ENCODE measurements around the gene NTRK3.

The NTRK3 gene

DNA sequence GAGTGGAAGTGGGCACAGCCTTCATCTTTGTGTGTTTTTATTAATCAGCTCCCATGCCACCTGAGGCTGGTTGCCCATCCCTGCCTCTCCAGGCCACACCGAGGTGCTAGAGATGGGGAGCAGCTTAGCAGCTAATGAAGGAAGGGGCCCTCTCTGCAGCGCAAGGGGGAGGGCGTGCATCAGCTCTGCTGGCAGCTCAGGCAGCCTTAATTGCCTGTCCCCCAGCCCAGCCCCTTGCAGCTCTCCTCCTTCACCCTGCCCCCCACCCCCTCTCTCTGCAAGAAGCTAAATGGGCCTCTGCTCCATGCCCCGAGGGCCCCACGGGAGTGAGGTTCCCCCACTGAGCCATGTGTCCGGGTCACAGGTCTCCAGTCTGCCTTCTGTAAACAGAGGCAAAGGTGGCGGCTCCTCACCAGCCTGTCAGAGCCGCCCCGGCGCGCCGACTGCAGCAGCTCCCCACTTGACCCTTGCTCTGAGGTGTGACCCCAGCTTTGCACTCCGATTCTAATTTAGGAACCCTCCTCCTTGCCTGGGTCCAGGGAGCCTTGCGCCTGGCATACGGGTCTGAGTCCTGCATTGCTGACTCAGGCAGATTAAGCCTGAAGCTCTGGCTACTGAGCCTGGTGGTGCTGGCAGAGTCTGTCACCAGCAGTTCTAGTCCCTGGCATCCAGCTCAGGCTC lies 27.9 kb upstream of the NTRK3 start:
- Histone ChIP-seq H3K4me3 (ENCODE audit: low read length, poor library complexity, severe bottlenecking) (no peak overlapping the region), H3K36me3 (ENCODE audit: insufficient read depth, low read length) (no peaks in the 10 kb centered on the region), H3K9me2 (replicated peaks; ENCODE audit: low read depth, low read length) (no peaks in the 10 kb centered on the region), H2AFZ (ENCODE audit: low read length) (no peak overlapping the region), H3K4me1 (ENCODE audit: insufficient read depth, low read length, poor library complexity, severe bottlenecking) (no peaks in the 10 kb centered on the region), H3K9me3 (ENCODE audit: insufficient read depth, low read depth, low read length) (no peaks in the 10 kb centered on the region), H3K27me3 (ENCODE audit: insufficient read depth, low read length, poor library complexity, severe bottlenecking) (no peaks in the 10 kb centered on the region), H3F3A (ENCODE audit: low read depth) (no peaks in the 10 kb centered on the region), H4K20me1 (ENCODE audit: insufficient read depth, low read length, poor library complexity, severe bottlenecking) (no peaks in the 10 kb centered on the region), H3K79me2 (ENCODE audit: insufficient read depth, low read length) (no peaks in the 10 kb centered on the region), H3K9ac (ENCODE audit: low read depth, low read length, poor library complexity, severe bottlenecking) (no peak overlapping the region), H3K4me2 (ENCODE audit: low read depth, low read length, poor library complexity, severe bottlenecking) (no peak overlapping the region)
- no peak for TF ChIP-seq EZH2phosphoT487 (IDR thresholded peaks at IDR 0.05; ENCODE audit: borderline replicate concordance)
- TF ChIP-seq, protein P1, sequence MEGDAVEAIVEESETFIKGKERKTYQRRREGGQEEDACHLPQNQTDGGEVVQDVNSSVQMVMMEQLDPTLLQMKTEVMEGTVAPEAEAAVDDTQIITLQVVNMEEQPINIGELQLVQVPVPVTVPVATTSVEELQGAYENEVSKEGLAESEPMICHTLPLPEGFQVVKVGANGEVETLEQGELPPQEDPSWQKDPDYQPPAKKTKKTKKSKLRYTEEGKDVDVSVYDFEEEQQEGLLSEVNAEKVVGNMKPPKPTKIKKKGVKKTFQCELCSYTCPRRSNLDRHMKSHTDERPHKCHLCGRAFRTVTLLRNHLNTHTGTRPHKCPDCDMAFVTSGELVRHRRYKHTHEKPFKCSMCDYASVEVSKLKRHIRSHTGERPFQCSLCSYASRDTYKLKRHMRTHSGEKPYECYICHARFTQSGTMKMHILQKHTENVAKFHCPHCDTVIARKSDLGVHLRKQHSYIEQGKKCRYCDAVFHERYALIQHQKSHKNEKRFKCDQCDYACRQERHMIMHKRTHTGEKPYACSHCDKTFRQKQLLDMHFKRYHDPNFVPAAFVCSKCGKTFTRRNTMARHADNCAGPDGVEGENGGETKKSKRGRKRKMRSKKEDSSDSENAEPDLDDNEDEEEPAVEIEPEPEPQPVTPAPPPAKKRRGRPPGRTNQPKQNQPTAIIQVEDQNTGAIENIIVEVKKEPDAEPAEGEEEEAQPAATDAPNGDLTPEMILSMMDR (conservative IDR thresholded peaks at IDR 0.05; ENCODE audit: low read length) = no peak

DNA sequence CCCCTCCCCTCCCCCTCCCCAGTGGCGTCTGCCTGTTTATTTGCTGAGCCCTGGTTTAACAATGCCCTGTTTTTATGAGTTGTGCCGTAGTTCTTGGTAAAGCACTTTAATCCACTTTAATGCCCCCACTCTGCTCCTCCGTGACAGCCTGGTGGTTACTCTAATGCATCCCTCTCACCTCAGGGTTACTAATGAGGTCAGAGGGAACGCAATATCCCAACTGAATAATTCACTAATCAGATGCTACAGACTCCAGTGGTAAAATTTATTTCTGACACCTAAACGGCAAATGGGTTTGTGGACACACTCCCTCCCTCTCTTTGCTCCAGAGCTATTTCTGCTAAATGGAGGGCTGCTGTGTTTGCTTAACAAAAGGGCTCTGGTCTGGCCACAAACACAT lies 26.1 kb upstream of the NTRK3 start:
- H3K9me2 ChIP-seq (replicated peaks; ENCODE audit: low read depth, low read length) = no peaks in the 10 kb centered on the region
- peaks cover 7% of the 10 kb centered on the region for H3K27me3 ChIP-seq (ENCODE audit: insufficient read depth, low read length, poor library complexity, severe bottlenecking)
- H3K4me1 ChIP-seq (ENCODE audit: insufficient read depth, low read length, poor library complexity, severe bottlenecking) = no peaks in the 10 kb centered on the region
- no peaks in the 10 kb centered on the region for H3F3A ChIP-seq (ENCODE audit: low read depth)
- no peak overlapping the region for H3K9ac ChIP-seq (ENCODE audit: low read depth, low read length, poor library complexity, severe bottlenecking)
- H4K20me1 ChIP-seq (ENCODE audit: insufficient read depth, low read length, poor library complexity, severe bottlenecking) = no peaks in the 10 kb centered on the region
- no peaks in the 10 kb centered on the region for H3K79me2 ChIP-seq (ENCODE audit: insufficient read depth, low read length)
- no peaks in the 10 kb centered on the region for H3K9me3 ChIP-seq (ENCODE audit: insufficient read depth, low read depth, low read length)
- H2AFZ ChIP-seq (ENCODE audit: low read length) = no peak overlapping the region
- no peak overlapping the region for H3K4me3 ChIP-seq (ENCODE audit: low read length, poor library complexity, severe bottlenecking)
- no peak overlapping the region for H3K4me2 ChIP-seq (ENCODE audit: low read depth, low read length, poor library complexity, severe bottlenecking)
- no peak for TF ChIP-seq EZH2phosphoT487 (IDR thresholded peaks at IDR 0.05; ENCODE audit: borderline replicate concordance)
- TF ChIP-seq, protein P1 (conservative IDR thresholded peaks at IDR 0.05; ENCODE audit: low read length) = no peak
- H3K36me3 ChIP-seq (ENCODE audit: insufficient read depth, low read length) = no peaks in the 10 kb centered on the region

DNA sequence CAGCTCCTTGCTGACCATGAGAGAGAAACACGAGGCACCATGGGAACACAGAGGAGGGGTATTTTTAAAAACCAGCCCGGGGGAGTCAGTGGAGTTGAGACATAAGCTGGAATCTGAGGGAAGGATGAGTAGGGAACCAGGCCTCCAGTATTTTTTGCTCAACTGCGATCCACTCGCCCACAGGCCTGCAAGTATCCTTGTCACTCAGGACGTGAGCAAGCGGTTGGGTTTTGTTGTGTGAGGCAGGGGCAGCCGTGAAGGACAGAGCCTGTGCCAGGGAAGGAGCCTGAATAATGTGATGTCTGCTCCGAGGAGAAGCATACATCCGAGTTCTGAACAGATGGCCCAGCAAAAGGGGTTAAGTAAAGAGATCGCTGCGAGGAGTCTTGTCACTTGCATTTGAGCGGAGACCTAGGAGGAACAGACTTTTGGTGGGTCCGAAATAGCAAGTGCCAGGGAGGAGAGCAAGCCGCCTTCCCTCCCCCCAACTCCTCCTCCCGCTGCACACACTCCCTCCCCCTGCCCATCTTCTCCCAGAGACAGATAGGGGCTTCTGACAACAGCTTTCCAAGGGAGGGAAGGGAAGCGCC lies 20.4 kb upstream of the NTRK3 start:
- H3K4me2 ChIP-seq (ENCODE audit: low read depth, low read length, poor library complexity, severe bottlenecking) = no peak overlapping the region
- no peak overlapping the region for H3K4me3 ChIP-seq (ENCODE audit: low read length, poor library complexity, severe bottlenecking)
- H3F3A ChIP-seq (ENCODE audit: low read depth) = no peaks in the 10 kb centered on the region
- no peaks in the 10 kb centered on the region for H3K9me2 ChIP-seq (replicated peaks; ENCODE audit: low read depth, low read length)
- H2AFZ ChIP-seq (ENCODE audit: low read length) = no peak overlapping the region
- H3K9me3 ChIP-seq (ENCODE audit: insufficient read depth, low read depth, low read length) = no peaks in the 10 kb centered on the region
- H3K27me3 ChIP-seq (ENCODE audit: insufficient read depth, low read length, poor library complexity, severe bottlenecking) = peaks cover 8% of the 10 kb centered on the region
- H3K36me3 ChIP-seq (ENCODE audit: insufficient read depth, low read length) = no peaks in the 10 kb centered on the region
- no peak overlapping the region for H3K9ac ChIP-seq (ENCODE audit: low read depth, low read length, poor library complexity, severe bottlenecking)
- no peaks in the 10 kb centered on the region for H3K4me1 ChIP-seq (ENCODE audit: insufficient read depth, low read length, poor library complexity, severe bottlenecking)
- H3K79me2 ChIP-seq (ENCODE audit: insufficient read depth, low read length) = no peaks in the 10 kb centered on the region
- TF ChIP-seq EZH2phosphoT487 (IDR thresholded peaks at IDR 0.05; ENCODE audit: borderline replicate concordance) = no peak
- TF ChIP-seq, protein P1 (conservative IDR thresholded peaks at IDR 0.05; ENCODE audit: low read length) = no peak
- no peaks in the 10 kb centered on the region for H4K20me1 ChIP-seq (ENCODE audit: insufficient read depth, low read length, poor library complexity, severe bottlenecking)

Data from Loucy (cell line).